Epithelial cell of proximal tubule (primary cell): ENCODE results near the gene MILR1. TPM values are rescaled to one million over a fixed set of nuclear protein-coding genes. Genes with fewer than 3 reads are reported as not detected.

Experiments used
- DNase-seq: peaks from one replicate; pipeline ENCODE4 v3.0.0-alpha.2; 2011; ENCODE audit warnings: low read depth
- H3K4me3 ChIP-seq: 2 replicates; pipeline ENCODE4 v1.5.1; 2011; ENCODE audit warnings: low read depth, mild to moderate bottlenecking, low read length
- CTCF ChIP-seq: conservative IDR thresholded peaks from 2 replicates; pipeline ENCODE4 v1.5.1; 2012; ENCODE audit warnings: low read depth, mild to moderate bottlenecking, low read length
- total RNA-seq: library from RNA; depleted of rRNA; stranded (reverse); fragments of >200 nt; gene quantifications from 2 replicates; pipeline ENCODE4 v1.2.3, GENCODE V29; 2015

MILR1 gene
- total RNA-seq, 1 donor from 2014 or later: not detected

DNA sequence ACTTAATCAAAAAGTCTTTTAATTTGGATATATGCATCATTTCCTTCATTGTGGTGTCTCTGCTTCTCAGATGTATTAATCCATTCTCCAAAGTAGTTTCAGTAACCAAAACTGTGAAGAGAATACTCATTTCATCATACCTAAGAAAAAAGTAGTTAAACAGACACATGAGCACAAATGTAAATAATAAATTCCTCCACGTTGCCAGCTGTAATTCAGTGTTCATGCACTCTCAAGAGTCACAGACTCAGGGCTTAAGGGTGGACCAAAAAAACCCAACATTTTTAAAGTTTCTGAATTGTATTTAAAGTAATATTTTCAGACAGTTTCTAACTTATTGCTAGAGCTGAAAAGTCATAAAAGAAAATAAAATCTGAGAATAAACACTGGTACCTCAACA is 28.9 kb downstream of the MILR1 start:
- H3K4me3 ChIP-seq: no peak overlapping the region
- no peak for DNase-seq
- no peak for TF ChIP-seq CTCF

GRCh38 chr17:64480951-64481350 is 32.0 kb downstream of the MILR1 start:
- no peak for TF ChIP-seq CTCF
- H3K4me3 ChIP-seq: no peak overlapping the region
- DNase-seq: no peak

- no peak overlapping the region for H3K4me3 ChIP-seq
- DNase-seq: no peak
- TF ChIP-seq CTCF: no peak
Measured at GRCh38 chr17:64484380-64484779, 35.5 kb downstream of the MILR1 start.

- no peak overlapping the region for H3K4me3 ChIP-seq
- no peak for TF ChIP-seq CTCF
- no peak for DNase-seq
Measured at GRCh38 chr17:64488301-64488700, 39.4 kb downstream of the MILR1 start.

GRCh38 chr17:64491034-64491860 is 42.3 kb downstream of the MILR1 start:
- TF ChIP-seq CTCF: peak; percentile 82
- no peak for DNase-seq
- no peak overlapping the region for H3K4me3 ChIP-seq

- no peak for TF ChIP-seq CTCF
- no peak for DNase-seq
- no peak overlapping the region for H3K4me3 ChIP-seq
Measured at GRCh38 chr17:64491994-64492393, 43.1 kb downstream of the MILR1 start.
